Stimulated activated CD8-positive, alpha-beta memory T cell treated with anti-CD3 and anti-CD28 coated beads, Interleukin-12 subunit alpha, Interleukin-12 subunit beta, amount 100 ng/mL, for 4 hours (primary cell): ENCODE results near the gene ZMYM4.
"Not testable (repeated sequence)": the region's sequence is repeated elsewhere in the genome, so short reads cannot be mapped to it uniquely, and the experiment has no call there.

Experiments
- DNase-seq: peaks from one replicate; pipeline ENCODE4 v3.0.0-alpha.2; 2020; ENCODE audit warnings: low read depth

Gene ZMYM4

DNA sequence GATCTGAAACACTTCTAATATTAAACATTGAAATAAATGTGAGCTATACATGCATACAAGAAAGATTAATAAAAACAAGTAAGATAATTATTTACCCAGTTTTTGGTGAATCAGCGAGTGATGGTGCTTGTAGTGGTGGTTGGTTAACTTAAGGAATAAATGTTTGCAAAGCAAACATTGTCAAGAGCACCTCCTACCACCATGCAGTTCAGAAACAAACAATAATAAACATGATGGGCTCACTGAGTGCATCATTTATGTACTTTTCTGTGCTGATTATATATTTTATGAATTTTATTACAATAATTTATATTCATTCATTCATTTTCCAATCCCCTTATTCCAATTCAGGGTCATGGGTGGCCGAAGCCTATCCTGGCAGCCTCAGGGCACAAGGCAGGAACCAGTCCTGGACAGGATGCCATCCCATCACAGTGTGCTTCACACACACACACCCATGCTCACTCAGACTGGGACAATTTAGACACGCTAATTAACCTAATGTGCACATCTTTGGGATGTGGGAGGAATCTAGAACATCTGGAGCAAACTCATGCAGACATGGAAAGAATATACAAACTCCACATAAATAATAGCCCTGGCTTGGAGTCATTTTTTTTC lies 57.8 kb downstream of the ZMYM4 start:
- no peak for DNase-seq

DNA sequence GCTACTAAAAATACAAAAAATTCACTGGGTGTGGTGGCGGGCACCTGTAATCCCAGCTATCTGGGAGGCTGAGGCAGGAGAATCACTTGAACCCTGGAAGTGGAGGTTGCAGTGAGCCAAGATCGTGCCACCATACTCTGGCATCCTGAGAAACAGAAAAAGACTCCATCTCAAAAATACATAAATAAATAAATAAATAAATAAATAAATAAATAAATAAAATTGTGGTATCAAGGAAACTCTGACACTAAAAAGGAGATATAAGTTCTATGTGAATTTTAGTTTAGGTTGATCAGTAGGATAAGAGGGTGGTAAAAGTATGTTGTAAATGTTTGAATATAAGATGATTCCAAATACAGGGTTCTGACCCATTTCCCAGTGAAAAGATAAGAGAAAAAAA lies 63.1 kb downstream of the ZMYM4 start:
- DNase-seq = not testable (repeated sequence)

GRCh38 chr1:35334485-35334884 lies 66.0 kb downstream of the ZMYM4 start:
- no peak for DNase-seq

DNA sequence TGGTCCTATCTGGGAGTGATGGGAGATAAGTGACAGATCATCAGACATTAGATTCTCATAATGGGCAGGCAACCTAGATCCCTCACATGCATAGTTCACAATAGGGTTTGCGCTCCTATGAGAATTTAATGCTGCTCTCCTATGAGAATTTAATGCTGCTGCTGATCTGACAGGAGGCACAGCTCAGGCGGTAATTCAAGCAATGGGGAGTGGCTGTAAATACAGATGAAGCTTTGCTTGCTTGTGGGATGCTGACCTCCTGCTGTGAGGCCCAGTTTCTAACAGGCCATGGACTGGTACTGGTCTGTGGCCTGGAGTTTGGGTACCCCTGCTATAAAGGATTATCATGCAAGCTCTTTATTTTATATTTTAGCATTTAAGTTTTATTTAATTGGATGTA lies 72.0 kb downstream of the ZMYM4 start:
- DNase-seq = no peak

DNA sequence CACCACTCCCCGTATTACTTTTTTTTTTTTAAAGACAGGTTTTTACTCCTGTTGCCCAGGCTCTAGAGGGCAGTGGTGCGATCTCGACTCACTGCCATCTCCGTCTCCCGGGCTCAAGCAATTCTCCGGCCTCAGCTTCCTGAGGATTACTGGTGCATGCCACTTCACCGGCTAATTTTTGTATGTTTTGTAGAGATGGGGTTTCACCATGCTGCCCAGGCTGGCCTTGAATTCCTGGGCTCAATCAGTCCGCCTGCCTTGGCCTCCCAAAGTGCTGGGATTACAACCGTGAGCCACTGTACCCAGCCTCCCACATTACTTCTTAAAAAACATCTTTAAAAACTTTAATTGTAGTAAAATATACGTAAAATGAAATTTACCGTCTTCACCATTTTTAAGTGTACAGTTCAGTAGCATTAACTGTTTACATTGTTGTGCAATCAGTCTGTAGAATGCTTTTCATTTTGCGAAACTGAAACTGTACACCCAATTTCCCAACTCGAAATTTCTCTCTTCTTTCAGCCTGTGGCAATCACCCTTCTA lies 77.0 kb downstream of the ZMYM4 start:
- no peak for DNase-seq

DNA sequence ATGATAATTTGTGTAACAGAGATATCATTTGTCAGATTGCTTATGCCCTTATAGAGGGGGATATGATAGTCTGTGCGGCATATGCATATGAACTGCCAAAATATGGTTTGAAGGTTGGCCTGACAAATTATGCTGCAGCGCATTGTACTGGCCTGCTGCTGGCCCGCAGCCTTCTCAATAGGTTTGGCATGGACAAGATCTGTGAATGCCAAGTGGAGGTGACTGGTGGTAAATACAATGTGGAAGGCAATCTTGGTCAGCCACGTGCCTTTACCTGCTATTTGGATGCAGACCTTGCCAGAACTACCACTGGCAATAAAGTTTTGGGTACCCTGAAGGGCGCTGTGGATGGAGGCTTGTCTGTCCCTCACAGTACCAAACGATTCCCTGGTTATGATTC lies 82.4 kb downstream of the ZMYM4 start:
- DNase-seq = no peak

GRCh38 chr1:35359995-35360394 lies 91.5 kb downstream of the ZMYM4 start:
- no peak for DNase-seq

GRCh38 chr1:35361638-35362037 lies 93.1 kb downstream of the ZMYM4 start:
- DNase-seq = no peak

DNA sequence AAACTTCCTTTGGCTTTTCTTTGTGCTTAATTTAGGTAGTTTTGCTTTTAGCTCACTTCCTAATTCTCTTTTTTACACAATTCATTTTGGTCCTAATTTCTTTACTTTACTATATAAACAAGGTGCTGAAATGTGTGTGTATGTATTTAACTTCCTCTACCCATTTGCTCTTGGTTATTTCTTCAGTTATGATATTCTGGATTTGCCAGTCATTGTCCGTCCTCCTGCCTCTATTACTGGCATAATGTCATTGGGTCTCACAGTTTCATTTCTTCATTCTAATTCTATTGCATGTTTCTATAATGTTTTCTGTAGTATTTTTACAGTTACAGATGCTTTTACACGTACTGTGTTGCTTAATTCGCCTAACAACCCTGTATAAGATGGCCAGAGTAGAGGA lies 96.2 kb downstream of the ZMYM4 start:
- DNase-seq = no peak

DNA sequence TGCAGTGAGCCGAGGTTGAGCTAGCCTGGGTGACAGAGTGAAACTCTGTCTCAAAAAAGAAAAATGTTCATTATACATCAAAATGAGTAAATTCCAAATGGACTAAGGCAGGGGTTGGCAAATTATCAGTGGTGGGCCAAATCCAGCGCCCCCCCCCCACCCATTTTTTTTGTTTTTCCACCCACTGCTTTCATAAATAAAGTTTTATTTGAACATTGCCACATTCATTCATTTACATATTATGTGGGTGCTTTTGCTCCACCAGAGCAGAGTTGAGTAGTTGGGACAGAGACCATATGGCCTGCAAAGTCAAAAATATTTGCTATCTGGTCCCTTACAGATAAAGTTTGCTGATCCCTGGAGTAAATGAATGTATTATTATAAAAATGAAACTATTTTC lies 99.4 kb downstream of the ZMYM4 start:
- no peak for DNase-seq

- DNase-seq = no peak
Observed at GRCh38 chr1:35369922-35370671, 101.6 kb downstream of the ZMYM4 start.

DNA sequence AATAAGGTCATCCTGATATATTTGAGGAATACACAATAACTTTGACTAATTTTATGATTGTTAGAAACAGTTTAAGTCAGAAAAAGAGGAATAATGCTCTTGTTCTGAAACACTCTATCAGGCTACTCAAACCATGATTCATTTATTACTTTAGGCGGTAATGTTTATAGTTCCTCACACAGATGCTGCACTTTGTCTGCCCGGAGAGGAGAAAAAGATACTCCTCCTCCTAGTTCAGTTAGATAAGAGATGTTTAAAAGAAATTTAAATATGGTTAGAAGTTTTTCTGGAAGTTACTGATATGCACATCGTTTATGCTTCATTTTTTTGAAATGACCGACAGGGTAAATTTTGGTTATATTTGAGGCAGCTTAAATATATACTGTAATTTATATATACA lies 103.0 kb downstream of the ZMYM4 start:
- DNase-seq = no peak

DNA sequence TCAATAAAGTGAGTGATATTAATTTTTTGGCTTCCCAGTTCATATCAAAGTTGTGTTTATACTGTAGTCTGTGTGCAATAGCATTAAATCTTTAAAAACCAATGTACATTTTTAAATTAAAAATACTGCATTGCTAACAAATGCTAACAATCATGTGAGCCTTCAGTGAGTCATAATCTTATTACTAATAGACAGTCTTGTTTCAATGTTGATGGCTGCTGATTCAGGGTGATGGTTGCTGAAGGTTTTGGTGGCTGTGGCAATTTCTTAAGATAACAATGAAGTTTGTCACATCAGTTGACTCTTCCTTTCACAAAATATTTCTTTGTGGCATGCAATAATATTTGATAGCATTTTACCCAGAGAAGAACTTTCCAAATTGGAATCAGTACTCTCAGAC lies 109.0 kb downstream of the ZMYM4 start:
- no peak for DNase-seq

GRCh38 chr1:35379317-35380000 lies 111.0 kb downstream of the ZMYM4 start:
- DNase-seq = no peak

- DNase-seq = not testable (repeated sequence)
Observed at GRCh38 chr1:35380111-35380510, 111.6 kb downstream of the ZMYM4 start.

- no peak for DNase-seq
Observed at GRCh38 chr1:35382107-35382506, 113.6 kb downstream of the ZMYM4 start.

DNA sequence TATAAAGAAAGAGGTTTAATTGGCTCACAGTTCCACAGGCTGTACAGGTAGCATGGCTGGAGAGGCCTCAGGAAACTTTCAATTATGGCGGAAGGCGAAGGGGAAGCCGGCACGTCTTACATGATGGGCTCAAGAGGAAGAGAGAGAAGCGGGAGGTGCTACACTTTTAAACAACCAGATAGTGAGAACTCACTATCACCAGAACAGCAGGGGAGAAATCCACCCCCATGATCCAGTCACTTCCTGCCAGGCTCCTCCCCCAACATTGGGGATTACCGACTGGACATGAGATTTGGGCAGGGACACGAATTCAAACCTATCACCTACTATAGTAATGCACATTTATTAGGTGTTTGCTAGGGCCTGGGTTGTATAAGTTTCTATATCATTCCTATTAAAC lies 117.8 kb downstream of the ZMYM4 start:
- no peak for DNase-seq

- no peak for DNase-seq
Observed at GRCh38 chr1:35386959-35387358, 118.5 kb downstream of the ZMYM4 start.

DNA sequence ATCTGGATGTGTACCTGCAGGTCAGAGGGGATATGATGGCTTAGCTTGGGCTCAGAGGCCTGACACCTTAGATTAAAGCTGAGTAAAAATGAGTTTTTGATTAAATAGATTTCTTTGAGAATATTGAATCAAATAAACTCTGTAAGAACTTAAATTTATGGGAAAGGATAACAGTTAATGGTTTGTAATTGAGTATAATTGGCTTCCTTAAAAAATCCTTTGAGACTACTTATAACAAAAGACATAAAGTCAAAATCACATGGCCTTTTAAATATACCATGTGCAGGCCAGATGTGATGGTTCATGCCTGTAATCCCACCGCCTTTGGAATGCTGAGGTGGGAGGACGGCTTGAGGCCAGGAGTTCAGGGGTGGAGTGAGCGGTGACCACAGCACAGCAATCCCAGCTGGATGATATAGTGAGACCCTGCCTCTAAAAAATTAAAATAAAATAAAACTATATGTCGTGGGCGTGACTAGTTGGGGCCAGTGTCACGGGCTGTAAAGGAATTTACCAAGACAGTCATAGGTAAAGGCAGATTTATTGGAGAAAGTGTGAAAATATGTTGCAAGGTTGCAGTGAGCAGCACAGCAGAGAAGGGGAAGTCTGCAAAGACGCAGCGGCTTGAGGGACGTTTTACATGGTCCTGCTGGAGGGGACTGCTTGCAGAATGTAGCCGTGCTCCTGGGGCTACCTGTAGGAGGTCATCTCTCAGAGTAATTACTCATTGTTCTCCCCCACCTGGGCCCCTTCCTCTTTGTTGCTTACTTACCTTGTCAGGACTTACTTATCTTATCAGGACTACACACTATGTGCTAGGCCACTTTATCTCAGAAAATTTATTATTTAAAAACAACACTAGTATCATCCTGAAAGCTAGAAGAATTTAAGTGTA lies 122.3 kb downstream of the ZMYM4 start:
- no peak for DNase-seq

GRCh38 chr1:35394386-35394785 lies 125.9 kb downstream of the ZMYM4 start:
- no peak for DNase-seq

DNA sequence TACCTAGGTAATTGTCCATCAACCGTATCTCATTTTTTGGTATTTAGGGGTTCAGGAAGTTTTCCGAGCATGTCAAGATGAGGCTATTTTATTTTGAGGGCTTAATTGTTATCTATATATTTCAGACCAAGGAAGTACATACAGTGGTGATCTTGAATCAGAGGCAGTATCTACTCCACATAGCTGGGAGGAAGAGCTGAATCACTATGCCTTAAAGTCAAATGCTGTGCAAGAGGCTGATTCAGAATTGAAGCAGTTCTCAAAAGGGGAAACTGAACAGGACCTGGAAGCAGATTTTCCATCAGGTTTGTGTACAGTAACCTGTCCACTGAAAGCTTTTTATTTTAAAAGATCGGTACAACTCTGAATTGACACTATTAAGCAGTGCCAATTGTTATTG lies 130.2 kb downstream of the ZMYM4 start:
- no peak for DNase-seq

DNA sequence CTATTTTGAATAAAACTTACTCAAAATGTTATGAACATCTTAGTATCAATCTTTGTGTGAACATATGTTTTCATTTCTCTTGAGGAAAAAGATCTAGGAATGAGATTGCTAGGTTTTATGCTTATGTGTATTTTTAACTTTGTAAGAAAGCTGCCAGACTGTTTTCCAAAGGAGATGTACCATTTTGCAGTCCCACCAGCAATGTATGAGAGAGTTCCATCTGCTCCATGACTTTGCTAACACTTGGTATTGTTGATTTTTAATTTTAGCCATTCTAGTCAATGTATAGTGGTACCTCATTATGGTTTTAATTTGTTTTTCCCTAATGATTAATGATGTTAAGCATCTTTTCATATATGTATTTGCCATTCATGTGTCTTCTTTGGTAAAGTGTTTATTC lies 132.5 kb downstream of the ZMYM4 start:
- no peak for DNase-seq
